ENCODE measurements around the gene DOHH. TPM values are rescaled to one million over a fixed set of nuclear protein-coding genes. Genes with fewer than 3 reads are reported as not detected.
"Not testable (repeated sequence)": the region's sequence is repeated elsewhere in the genome, so short reads cannot be mapped to it uniquely, and the experiment has no call there.

The DOHH gene
- total RNA-seq, 1 donor from 2014 or later: 28.1 TPM

GRCh38 chr19:3452171-3452941, 48.1 kb downstream of the DOHH start:
- TF ChIP-seq CTCF (conservative IDR thresholded peaks at IDR 0.05; ENCODE audit: low read depth, low read length): no peak
- no peak for DNase-seq (ENCODE audit: low read depth)
- no peak overlapping the region for H3K4me3 ChIP-seq (ENCODE audit: low read depth, low read length)

GRCh38 chr19:3451451-3451866, 49.0 kb downstream of the DOHH start:
- TF ChIP-seq CTCF (conservative IDR thresholded peaks at IDR 0.05; ENCODE audit: low read depth, low read length): no peak
- no peak overlapping the region for H3K4me3 ChIP-seq (ENCODE audit: low read depth, low read length)
- DNase-seq (ENCODE audit: low read depth): peak; percentile 33

- no peak for TF ChIP-seq CTCF (conservative IDR thresholded peaks at IDR 0.05; ENCODE audit: low read depth, low read length)
- DNase-seq (ENCODE audit: low read depth): peak; percentile 99
- no peak overlapping the region for H3K4me3 ChIP-seq (ENCODE audit: low read depth, low read length)
Measured at GRCh38 chr19:3450796-3451411, 49.6 kb downstream of the DOHH start.

GRCh38 chr19:3448616-3449334, 51.7 kb downstream of the DOHH start:
- TF ChIP-seq CTCF (conservative IDR thresholded peaks at IDR 0.05; ENCODE audit: low read depth, low read length): no peak
- no peak for DNase-seq (ENCODE audit: low read depth)
- no peak overlapping the region for H3K4me3 ChIP-seq (ENCODE audit: low read depth, low read length)

GRCh38 chr19:3446657-3447056, 53.8 kb downstream of the DOHH start:
- not testable (repeated sequence) for DNase-seq (ENCODE audit: low read depth); H3K4me3 ChIP-seq (ENCODE audit: low read depth, low read length)

- no peak for TF ChIP-seq CTCF (conservative IDR thresholded peaks at IDR 0.05; ENCODE audit: low read depth, low read length)
- no peak for DNase-seq (ENCODE audit: low read depth)
- H3K4me3 ChIP-seq (ENCODE audit: low read depth, low read length): no peak overlapping the region
Measured at GRCh38 chr19:3444695-3445234, 55.7 kb downstream of the DOHH start.
